ENCODE results near the gene GBF1. TPM values are rescaled to one million over a fixed set of nuclear protein-coding genes. Genes with fewer than 3 reads are reported as not detected.

GBF1 gene
- total and polyA plus RNA-seq, 2 of the 13 experiments (the other 11 are each of a cell fraction or from before 2014, with no cell fraction given) = 17.1 to 21.9 TPM

GRCh38 chr10:102225646-102226541 is 19.4 kb upstream of the GBF1 start, which contains the start of gene ELOVL3 (continued):
- TF ChIP-seq RXRA (CRISPR knock-in tag; IDR thresholded peaks at IDR 0.05) (peak; percentile 76; the same call in 1 of the 2 replicates), BRD4 (CRISPR knock-in tag; IDR thresholded peaks at IDR 0.05) (no peak), PAWR (CRISPR knock-in tag; IDR thresholded peaks at IDR 0.05; ENCODE audit: borderline replicate concordance) (no peak), PRMT3 (CRISPR knock-in tag; IDR thresholded peaks at IDR 0.05; ENCODE audit: borderline replicate concordance, low read depth) (peak; percentile 88; the same call in 1 of the 2 replicates), ZNF550 (CRISPR knock-in tag; IDR thresholded peaks at IDR 0.05; ENCODE audit: borderline replicate concordance) (no peak), ARID4A (CRISPR knock-in tag; IDR thresholded peaks at IDR 0.05; ENCODE audit: borderline replicate concordance) (peak; percentile 74; the same call in 1 of the 2 replicates), ZKSCAN8 (CRISPR knock-in tag; IDR thresholded peaks at IDR 0.05; ENCODE audit: borderline replicate concordance) (0 out of 2 replicates have a peak, but pooled peaks have one; percentile 40), JUN (CRISPR knock-in tag; IDR thresholded peaks at IDR 0.05) (0 out of 2 replicates have a peak, but pooled peaks have one; percentile 42)
- TF ChIP-seq, protein P1, sequence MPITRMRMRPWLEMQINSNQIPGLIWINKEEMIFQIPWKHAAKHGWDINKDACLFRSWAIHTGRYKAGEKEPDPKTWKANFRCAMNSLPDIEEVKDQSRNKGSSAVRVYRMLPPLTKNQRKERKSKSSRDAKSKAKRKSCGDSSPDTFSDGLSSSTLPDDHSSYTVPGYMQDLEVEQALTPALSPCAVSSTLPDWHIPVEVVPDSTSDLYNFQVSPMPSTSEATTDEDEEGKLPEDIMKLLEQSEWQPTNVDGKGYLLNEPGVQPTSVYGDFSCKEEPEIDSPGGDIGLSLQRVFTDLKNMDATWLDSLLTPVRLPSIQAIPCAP (CRISPR knock-in tag; IDR thresholded peaks at IDR 0.05; ENCODE audit: low read depth) = no peak
- TF ChIP-seq, protein P2, sequence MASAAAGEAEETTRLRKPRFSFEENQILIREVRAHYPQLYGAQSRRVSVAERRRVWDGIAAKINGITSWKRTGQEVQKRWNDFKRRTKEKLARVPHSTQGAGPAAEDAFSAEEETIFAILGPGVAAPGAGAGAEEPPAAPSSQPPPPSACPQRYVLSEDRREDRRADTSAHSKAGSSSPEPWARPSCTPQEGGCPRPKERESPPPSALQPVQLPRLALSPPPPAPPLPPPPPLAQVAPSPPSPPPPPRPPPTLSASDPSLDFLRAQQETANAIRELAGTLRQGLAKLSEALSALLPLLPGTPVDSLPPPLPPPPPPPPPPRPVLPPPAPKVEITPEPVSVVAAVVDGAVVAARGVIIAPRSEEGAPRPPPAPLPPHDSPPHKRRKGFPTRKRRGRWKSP (CRISPR knock-in tag; IDR thresholded peaks at IDR 0.05) = peak; percentile 99
- TF ChIP-seq, protein P3, sequence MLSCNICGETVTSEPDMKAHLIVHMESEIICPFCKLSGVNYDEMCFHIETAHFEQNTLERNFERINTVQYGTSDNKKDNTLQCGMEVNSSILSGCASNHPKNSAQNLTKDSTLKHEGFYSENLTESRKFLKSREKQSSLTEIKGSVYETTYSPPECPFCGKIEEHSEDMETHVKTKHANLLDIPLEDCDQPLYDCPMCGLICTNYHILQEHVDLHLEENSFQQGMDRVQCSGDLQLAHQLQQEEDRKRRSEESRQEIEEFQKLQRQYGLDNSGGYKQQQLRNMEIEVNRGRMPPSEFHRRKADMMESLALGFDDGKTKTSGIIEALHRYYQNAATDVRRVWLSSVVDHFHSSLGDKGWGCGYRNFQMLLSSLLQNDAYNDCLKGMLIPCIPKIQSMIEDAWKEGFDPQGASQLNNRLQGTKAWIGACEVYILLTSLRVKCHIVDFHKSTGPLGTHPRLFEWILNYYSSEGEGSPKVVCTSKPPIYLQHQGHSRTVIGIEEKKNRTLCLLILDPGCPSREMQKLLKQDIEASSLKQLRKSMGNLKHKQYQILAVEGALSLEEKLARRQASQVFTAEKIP (CRISPR knock-in tag; IDR thresholded peaks at IDR 0.05; ENCODE audit: borderline replicate concordance) = no peak
- TF ChIP-seq, protein P4, sequence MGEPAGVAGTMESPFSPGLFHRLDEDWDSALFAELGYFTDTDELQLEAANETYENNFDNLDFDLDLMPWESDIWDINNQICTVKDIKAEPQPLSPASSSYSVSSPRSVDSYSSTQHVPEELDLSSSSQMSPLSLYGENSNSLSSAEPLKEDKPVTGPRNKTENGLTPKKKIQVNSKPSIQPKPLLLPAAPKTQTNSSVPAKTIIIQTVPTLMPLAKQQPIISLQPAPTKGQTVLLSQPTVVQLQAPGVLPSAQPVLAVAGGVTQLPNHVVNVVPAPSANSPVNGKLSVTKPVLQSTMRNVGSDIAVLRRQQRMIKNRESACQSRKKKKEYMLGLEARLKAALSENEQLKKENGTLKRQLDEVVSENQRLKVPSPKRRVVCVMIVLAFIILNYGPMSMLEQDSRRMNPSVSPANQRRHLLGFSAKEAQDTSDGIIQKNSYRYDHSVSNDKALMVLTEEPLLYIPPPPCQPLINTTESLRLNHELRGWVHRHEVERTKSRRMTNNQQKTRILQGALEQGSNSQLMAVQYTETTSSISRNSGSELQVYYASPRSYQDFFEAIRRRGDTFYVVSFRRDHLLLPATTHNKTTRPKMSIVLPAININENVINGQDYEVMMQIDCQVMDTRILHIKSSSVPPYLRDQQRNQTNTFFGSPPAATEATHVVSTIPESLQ (CRISPR knock-in tag; conservative IDR thresholded peaks at IDR 0.05) = no peak
